Large intestine (tissue), 3 donors: ENCODE data around the gene AGAP1. TPM values are rescaled to one million over a fixed set of nuclear protein-coding genes. Genes with fewer than 3 reads are reported as not detected.

Source experiments
- DNase-seq, 2 donors: peaks; one replicate each; pipeline versions ENCODE4 v3.0.0 to v3.0.0-alpha.2; 2013
- H3K27ac ChIP-seq: one replicate; pipeline ENCODE4 v1.5.1; 2013; ENCODE audit warnings: low read length
- H3K27me3 ChIP-seq: 2 replicates; pipeline ENCODE4 v1.6.1; 2013; ENCODE audit warnings: low read length; ENCODE audit not compliant: control insufficient read depth, insufficient read depth
- H3K36me3 ChIP-seq: 2 replicates; pipeline ENCODE4 v1.6.1; 2013; ENCODE audit warnings: low read length; ENCODE audit not compliant: control insufficient read depth, insufficient read depth
- H3K4me1 ChIP-seq: one replicate; pipeline ENCODE4 v1.6.1; 2013; ENCODE audit warnings: low read length; ENCODE audit not compliant: control insufficient read depth, insufficient read depth
- H3K4me3 ChIP-seq: one replicate; pipeline ENCODE4 v1.5.1; 2013; ENCODE audit warnings: low read length
- H3K9me3 ChIP-seq: one replicate; pipeline ENCODE4 v1.6.1; 2013; ENCODE audit warnings: mild to moderate bottlenecking, low read depth, low read length, moderate library complexity; ENCODE audit not compliant: control insufficient read depth
- WGBS: methylation state at CpG from one replicate; pipeline ENCODE4 v1.1.5; 2013; ENCODE audit warnings: low lambda C conversion rate; ENCODE audit not compliant: insufficient coverage; 5-methylcytosine and 5-hydroxymethylcytosine counted together
- polyA plus RNA-seq: library from polyadenylated mRNA; unstranded; fragments of 120-200 nt; gene quantifications from one replicate; pipeline ENCODE4 v1.2.1, GENCODE V29; 2013

The AGAP1 gene
- polyA plus RNA-seq, 1 donor = 18.0 TPM

- H3K9me3 ChIP-seq = no peaks in the 10 kb centered on the region
- peak overlapping the region; percentile 20 for H3K4me3 ChIP-seq
- H3K27ac ChIP-seq = no peak overlapping the region
- H3K27me3 ChIP-seq = peaks cover 6% of the 10 kb centered on the region
- H3K4me1 ChIP-seq = peaks cover 2% of the 10 kb centered on the region
- no peaks in the 10 kb centered on the region for H3K36me3 ChIP-seq
- DNase-seq = no peak
- no CpG with 5 or more reads among the region's 64 CpGs for WGBS
Observed at GRCh38 chr2:235670974-235671787, 177.3 kb downstream of the AGAP1 start.

DNA sequence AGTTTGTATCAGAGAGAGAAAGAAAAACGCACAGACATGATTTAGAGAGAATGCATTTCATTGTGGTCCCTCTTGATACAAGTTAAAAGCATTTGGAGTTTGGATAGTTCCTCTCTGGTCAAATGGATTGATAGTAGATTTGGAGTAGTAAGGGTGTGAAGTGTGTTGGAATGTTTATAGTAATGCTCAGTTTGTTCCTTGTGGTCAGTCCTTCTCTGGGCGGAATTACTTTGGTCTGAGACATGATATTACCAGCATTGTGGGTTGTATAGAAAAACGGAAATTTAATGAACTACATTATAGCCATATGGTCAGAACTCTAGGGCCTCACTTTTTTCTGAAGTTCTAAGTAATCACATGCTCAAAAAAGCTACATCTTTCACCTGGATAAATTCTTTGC lies 178.9 kb downstream of the AGAP1 start:
- DNase-seq = no peak
- no peaks in the 10 kb centered on the region for H3K36me3 ChIP-seq
- no peak overlapping the region for H3K27ac ChIP-seq
- WGBS = no CpG with 5 or more reads among the region's 3 CpGs
- H3K4me3 ChIP-seq = no peak overlapping the region
- no peaks in the 10 kb centered on the region for H3K9me3 ChIP-seq
- H3K4me1 ChIP-seq = peaks cover 2% of the 10 kb centered on the region
- peaks cover 6% of the 10 kb centered on the region for H3K27me3 ChIP-seq

- WGBS = no CpG with 5 or more reads among the region's 7 CpGs
- Histone ChIP-seq H3K4me1 (no peaks in the 10 kb centered on the region), H3K36me3 (no peaks in the 10 kb centered on the region), H3K27me3 (peaks cover 6% of the 10 kb centered on the region), H3K9me3 (peaks cover 3% of the 10 kb centered on the region), H3K4me3 (no peak overlapping the region), H3K27ac (no peak overlapping the region)
- DNase-seq = no peak
Observed at GRCh38 chr2:235674146-235674545, 180.3 kb downstream of the AGAP1 start.

DNA sequence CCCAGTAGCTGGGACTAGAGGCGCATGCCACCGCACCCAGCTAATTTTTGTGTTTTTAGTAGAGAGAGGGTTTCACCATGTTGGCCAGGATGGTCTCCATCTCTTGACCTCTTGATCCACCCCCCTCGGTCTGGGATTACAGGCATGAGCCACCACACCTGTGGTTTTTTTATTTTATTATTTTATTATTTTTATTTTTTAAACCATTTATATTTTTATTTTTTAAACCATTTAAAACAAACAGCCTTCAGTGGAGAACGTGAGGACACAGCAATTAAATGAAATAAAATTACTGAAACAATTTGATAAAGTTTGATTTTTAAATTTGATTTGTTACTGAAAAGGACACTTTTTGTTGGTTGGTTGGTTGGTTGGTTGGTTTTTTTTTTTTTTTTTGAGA lies 181.0 kb downstream of the AGAP1 start:
- Histone ChIP-seq H3K27me3 (peaks cover 6% of the 10 kb centered on the region), H3K4me1 (no peaks in the 10 kb centered on the region), H3K9me3 (peaks cover 3% of the 10 kb centered on the region), H3K27ac (no peak overlapping the region), H3K36me3 (no peaks in the 10 kb centered on the region), H3K4me3 (no peak overlapping the region)
- DNase-seq = no peak
- 85% methylated on average over 2 of the region's 4 CpGs for WGBS

DNA sequence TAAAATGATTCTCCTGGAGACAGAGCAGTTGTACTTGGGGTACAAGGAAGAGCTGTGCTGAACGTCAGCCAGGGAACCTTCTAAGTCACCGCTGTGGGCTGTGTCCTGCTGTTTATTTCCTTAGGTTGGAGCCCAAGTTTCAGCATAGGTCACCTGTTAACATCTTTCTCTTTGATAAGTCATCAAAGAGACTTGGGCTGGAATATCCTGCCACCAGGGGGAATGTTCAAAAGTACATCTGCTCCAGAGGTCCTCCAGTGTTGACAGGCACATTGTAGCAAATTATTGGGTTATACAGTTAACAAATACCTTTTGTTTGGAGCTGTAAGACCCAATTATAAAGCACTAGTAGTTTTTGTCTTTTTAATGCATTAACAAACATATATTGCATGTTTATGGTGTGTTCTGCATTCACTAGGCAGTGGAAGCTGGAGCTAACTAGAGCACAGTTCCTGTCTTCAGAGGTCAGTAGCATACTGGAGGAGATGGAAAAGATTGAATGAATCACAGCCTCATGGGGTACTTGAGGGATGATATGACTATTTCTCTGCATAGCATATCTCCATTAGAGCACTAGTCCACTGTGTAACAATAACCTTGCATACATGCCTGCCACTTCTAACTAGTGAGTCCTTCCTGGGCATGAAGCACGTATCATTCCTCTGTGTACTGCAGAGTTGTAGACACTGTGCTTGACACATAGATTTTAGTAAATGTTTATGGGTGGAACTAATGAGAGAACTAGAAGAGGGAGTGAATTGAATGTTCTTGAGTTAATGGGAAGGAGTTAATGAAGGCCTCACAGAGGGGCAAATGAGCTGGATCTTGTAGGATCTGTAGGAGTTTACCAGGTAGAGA lies 182.1 kb downstream of the AGAP1 start:
- no peak for DNase-seq
- H3K36me3 ChIP-seq = no peaks in the 10 kb centered on the region
- no peak overlapping the region for H3K27ac ChIP-seq
- peaks cover 4% of the 10 kb centered on the region for H3K4me1 ChIP-seq
- WGBS = no CpG with 5 or more reads among the region's 3 CpGs
- H3K4me3 ChIP-seq = no peak overlapping the region
- peaks cover 6% of the 10 kb centered on the region for H3K27me3 ChIP-seq
- peaks cover 3% of the 10 kb centered on the region for H3K9me3 ChIP-seq

DNA sequence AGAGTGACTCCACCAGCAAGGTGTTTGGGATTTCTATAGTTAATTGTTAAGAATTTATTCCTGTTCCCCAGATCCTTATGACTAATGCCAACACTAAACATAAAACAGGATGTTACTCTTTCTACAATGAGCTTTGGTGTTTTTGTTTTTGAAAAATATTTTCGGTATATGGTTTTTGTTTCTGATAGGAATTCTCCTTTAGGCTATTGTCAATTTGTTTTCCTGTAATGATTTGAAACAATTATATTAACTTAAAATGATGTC lies 182.6 kb downstream of the AGAP1 start:
- no peak for DNase-seq
- H3K27me3 ChIP-seq = peaks cover 3% of the 10 kb centered on the region
- WGBS = 100% methylated on average over 1 of the region's 1 CpG

GRCh38 chr2:235677276-235677788 lies 183.5 kb downstream of the AGAP1 start:
- no peaks in the 10 kb centered on the region for H3K36me3 ChIP-seq
- peaks cover 3% of the 10 kb centered on the region for H3K9me3 ChIP-seq
- peak; percentile 49 to 73 for DNase-seq
- no peak overlapping the region for H3K27ac ChIP-seq
- no peak overlapping the region for H3K4me3 ChIP-seq
- peaks cover 4% of the 10 kb centered on the region for H3K4me1 ChIP-seq
- 0% methylated on average over 1 of the region's 16 CpGs for WGBS
- H3K27me3 ChIP-seq = no peaks in the 10 kb centered on the region

More for the DNA sequence above, 182.6 kb downstream of the AGAP1 start:
- H3K4me1 ChIP-seq = peaks cover 4% of the 10 kb centered on the region
- no peak overlapping the region for H3K27ac ChIP-seq
- H3K4me3 ChIP-seq = no peak overlapping the region
- no peaks in the 10 kb centered on the region for H3K36me3 ChIP-seq
- peaks cover 3% of the 10 kb centered on the region for H3K9me3 ChIP-seq

DNA sequence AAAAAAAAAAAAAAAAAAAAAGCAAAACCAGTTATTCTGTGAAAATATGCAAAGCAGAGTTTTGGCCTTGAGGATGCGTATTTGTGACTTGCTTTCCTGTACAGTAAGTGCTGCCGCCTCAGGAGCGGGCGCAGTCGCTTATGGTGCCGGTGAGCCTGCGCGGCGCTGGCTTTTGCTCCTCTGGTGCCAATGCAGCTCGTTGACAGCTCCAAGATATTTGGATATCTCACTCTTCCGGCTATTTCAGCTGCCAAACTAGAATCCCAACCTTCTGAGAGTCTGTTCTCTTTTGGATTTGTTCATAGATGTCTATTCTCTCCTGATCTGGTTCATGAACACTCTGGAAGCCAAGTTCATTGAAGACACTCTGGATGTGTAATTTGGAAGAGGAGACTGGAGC lies 184.1 kb downstream of the AGAP1 start:
- H3K4me1 ChIP-seq = peaks cover 4% of the 10 kb centered on the region
- peaks cover 3% of the 10 kb centered on the region for H3K9me3 ChIP-seq
- no peak for DNase-seq
- H3K27ac ChIP-seq = no peak overlapping the region
- no CpG with 5 or more reads among the region's 11 CpGs for WGBS
- no peaks in the 10 kb centered on the region for H3K27me3 ChIP-seq
- H3K36me3 ChIP-seq = no peaks in the 10 kb centered on the region
- no peak overlapping the region for H3K4me3 ChIP-seq

- Histone ChIP-seq H3K4me1 (peaks cover 4% of the 10 kb centered on the region), H3K4me3 (no peak overlapping the region), H3K36me3 (no peaks in the 10 kb centered on the region), H3K27ac (no peak overlapping the region), H3K9me3 (peaks cover 3% of the 10 kb centered on the region), H3K27me3 (no peaks in the 10 kb centered on the region)
- WGBS = 100% methylated on average over 1 of the region's 10 CpGs
- no peak for DNase-seq
Observed at GRCh38 chr2:235678712-235679111, 184.9 kb downstream of the AGAP1 start.

- no peak for DNase-seq
- peaks cover 3% of the 10 kb centered on the region for H3K9me3 ChIP-seq
- no CpG with 5 or more reads among the region's 5 CpGs for WGBS
Observed at GRCh38 chr2:235679471-235679870, 185.6 kb downstream of the AGAP1 start.

More at GRCh38 chr2:235679471-235679870, 185.6 kb downstream of the AGAP1 start:
- no peak overlapping the region for H3K4me3 ChIP-seq
- peaks cover 4% of the 10 kb centered on the region for H3K4me1 ChIP-seq
- H3K27me3 ChIP-seq = no peaks in the 10 kb centered on the region
- H3K36me3 ChIP-seq = no peaks in the 10 kb centered on the region
- no peak overlapping the region for H3K27ac ChIP-seq
